Omental fat pad (tissue), 4 donors: ENCODE results near the gene ATP8B4. TPM values are rescaled to one million over a fixed set of nuclear protein-coding genes. Genes with fewer than 3 reads are reported as not detected.

Experiments
- ATAC-seq: fragments of 150-250 bp; one replicate; pipeline ENCODE4 v1.9.1; 2016; ENCODE audit warnings: mild to moderate bottlenecking, moderate library complexity; ENCODE audit not compliant: low FRiP score
- DNase-seq: peaks from one replicate; pipeline ENCODE4 v3.0.0-alpha.2; 2019; ENCODE audit warnings: low spot score
- total RNA-seq, 4 donors: library from RNA; depleted of rRNA; stranded (reverse); fragments of >200 nt; gene quantifications; one replicate each; pipeline ENCODE4 v1.1.0, GENCODE V29; 2016
- TF ChIP-seq, protein P1 (sequence below), 3 donors: fragments of 450-650 bp; IDR thresholded peaks; one replicate each; pipeline ENCODE4 v1.5.1; 2016 to 2017; ENCODE audit warnings: antibody characterized with exemption in 3 of 3, mild to moderate bottlenecking in 3 of 3, moderate library complexity in 2 of 3

ATP8B4 gene
- total RNA-seq, 4 donors from 2014 or later: 12.1 to 32.3 (median 16.5) TPM

- TF ChIP-seq, protein P1, sequence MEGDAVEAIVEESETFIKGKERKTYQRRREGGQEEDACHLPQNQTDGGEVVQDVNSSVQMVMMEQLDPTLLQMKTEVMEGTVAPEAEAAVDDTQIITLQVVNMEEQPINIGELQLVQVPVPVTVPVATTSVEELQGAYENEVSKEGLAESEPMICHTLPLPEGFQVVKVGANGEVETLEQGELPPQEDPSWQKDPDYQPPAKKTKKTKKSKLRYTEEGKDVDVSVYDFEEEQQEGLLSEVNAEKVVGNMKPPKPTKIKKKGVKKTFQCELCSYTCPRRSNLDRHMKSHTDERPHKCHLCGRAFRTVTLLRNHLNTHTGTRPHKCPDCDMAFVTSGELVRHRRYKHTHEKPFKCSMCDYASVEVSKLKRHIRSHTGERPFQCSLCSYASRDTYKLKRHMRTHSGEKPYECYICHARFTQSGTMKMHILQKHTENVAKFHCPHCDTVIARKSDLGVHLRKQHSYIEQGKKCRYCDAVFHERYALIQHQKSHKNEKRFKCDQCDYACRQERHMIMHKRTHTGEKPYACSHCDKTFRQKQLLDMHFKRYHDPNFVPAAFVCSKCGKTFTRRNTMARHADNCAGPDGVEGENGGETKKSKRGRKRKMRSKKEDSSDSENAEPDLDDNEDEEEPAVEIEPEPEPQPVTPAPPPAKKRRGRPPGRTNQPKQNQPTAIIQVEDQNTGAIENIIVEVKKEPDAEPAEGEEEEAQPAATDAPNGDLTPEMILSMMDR (IDR thresholded peaks at IDR 0.05): no peak
- ATAC-seq: peak; percentile 19
- no peak for DNase-seq
Measured at GRCh38 chr15:49901996-49902684, 216.9 kb downstream of the ATP8B4 start.

GRCh38 chr15:49901321-49901720, 217.7 kb downstream of the ATP8B4 start:
- TF ChIP-seq, protein P1 (IDR thresholded peaks at IDR 0.05): no peak
- DNase-seq (no peak), ATAC-seq (no peak)

DNA sequence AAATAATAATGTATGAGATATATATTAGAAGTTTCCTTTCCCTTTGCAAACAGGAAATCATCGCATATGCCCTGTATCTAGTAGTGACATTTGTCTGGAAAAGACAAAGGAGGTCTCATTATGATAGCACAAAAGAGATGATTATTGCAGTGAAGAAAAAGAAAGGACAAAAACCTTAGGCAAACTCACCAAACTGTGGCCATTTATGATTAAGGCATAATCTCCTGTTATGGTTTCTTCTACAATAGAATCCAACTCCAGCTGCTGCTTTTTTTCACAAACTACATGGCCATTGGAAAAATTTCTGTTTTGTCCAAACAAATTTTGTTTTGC, 218.2 kb downstream of the ATP8B4 start:
- TF ChIP-seq, protein P1 (IDR thresholded peaks at IDR 0.05): no peak
- ATAC-seq (no peak), DNase-seq (no peak)

DNA sequence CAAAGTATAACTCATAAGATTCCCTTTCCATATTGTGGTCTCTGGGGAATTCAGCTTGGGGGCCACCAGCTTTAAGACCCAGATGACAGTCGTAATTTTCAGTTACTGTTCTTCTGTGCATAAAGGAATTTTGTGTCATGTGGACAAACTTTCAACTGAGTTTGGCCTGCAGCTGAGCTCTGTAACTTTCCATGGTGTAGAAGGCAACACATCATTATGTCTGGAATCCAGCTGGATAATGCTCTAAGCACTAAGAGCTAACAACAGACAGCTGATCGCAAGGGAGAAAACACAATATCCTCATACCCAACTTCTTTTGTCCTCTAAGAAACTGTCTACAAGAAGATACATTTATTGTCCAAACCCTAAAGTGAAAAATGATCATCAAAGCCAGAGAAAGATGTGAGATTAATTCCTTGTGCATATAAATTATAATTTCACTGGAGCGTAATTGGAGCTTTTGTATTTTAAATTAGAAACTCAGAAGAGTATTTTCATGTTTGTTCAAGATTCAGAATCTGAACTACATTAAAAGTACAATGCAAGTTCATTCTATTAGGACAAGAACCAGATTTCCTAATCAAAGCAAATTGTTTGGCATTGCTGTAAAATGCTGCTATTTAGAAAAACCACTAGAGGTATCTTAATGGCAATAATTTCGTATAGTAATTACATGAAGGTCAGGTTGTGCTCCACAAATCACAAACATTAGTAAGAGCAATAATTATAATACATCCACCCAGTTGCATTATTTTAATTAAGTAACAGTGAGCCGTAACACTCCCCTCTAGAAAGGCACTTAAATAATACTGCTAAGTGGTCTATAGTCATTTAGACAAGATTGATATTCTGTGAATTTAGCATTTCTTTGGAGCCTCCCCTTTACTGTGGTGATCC, 218.8 kb downstream of the ATP8B4 start:
- TF ChIP-seq, protein P1 (IDR thresholded peaks at IDR 0.05): no peak
- no peak for DNase-seq
- ATAC-seq: no peak

DNA sequence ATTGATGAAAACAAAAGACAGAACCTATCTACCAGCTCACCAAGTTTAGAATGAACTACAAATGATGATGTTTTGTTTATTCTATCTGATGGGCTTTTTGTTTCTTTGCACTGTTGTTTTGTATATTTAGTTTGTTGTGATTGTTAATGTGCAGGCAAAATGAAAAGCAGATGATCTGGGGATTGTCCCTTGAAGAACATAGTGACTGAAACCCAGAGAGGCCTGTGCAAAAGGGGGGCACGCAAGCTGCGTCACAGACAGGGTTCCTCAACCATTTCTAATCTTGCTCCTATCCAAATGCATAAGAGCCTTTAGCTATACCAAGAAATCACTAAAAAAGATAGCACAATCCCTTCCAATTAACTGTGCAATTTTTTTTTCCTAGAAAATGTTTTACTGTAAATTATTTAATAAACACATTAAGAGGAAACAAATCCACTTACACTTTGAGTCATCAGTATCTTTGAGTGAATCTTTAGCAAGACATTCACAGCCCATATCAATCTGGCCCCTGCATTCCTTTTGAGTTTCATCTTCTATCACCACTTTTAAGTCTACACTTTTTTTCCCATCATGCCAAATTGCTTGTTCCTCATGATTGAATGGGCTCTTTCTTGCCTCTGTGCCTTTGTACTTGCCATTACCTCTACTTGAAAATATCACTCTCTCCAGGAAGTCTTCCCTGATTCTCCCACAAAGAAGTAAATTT, 220.3 kb downstream of the ATP8B4 start:
- TF ChIP-seq, protein P1 (IDR thresholded peaks at IDR 0.05): no peak
- DNase-seq (no peak), ATAC-seq (no peak)

DNA sequence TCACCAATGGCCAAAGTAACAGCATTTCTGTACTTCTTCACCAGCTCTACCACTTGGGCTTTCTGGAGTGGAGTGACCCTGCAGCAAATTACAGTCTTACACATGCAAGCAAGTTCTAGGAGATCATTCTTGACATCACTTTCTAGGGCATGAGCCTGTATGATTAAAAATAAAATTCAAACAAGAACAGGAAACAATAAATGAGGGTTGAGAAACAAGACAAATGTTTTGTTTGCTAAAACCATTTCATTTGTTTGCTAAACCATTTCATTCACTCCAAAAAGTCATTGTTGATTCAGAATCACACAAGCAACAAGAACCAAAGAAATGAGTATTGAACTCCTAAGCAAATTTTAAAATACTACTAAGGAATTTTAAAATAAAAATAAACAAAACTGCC, 220.9 kb downstream of the ATP8B4 start:
- TF ChIP-seq, protein P1 (IDR thresholded peaks at IDR 0.05): no peak
- no peak for DNase-seq
- no peak for ATAC-seq
